K562 (cell line): ENCODE measurements around the gene PPM1G. TPM values are rescaled to one million over a fixed set of nuclear protein-coding genes. Genes with fewer than 3 reads are reported as not detected.
A peak's percentile ranks its signal among the peaks of the same experiment; 100 is the strongest.

Source experiments
- ARID2 ChIP-seq: fragments of 450-650 bp; IDR thresholded peaks from 2 replicates; pipeline ENCODE4 v1.6.1; 2017; ENCODE audit warnings: antibody characterized with exemption, mild to moderate bottlenecking
- ARID3A ChIP-seq: IDR thresholded peaks from 2 replicates; pipeline ENCODE4 v1.6.1; 2012; ENCODE audit warnings: low read depth, low read length, improper control_type of control experiment, borderline replicate concordance
- BMI1 ChIP-seq: fragments of 150-350 bp; IDR thresholded peaks from 2 replicates; pipeline ENCODE4 v1.6.1; 2014; ENCODE audit warnings: low read length
- CCNT2 ChIP-seq: IDR thresholded peaks from 2 replicates; pipeline ENCODE4 v1.6.1; 2011; ENCODE audit warnings: borderline replicate concordance, low read depth, mild to moderate bottlenecking, moderate library complexity, mixed read lengths, low read length; ENCODE audit not compliant: insufficient read length; ENCODE audit errors: extremely low read depth
- CEBPG ChIP-seq, 3 experiments: fragments of 200-800 bp in 1 of 3; sonication (Bioruptor generic) in 1 of 3; sonication (generic) in 1 of 3; formaldehyde crosslinking in 1 of 3; IDR thresholded peaks in 2 of 3; conservative IDR thresholded peaks in 1 of 3; 2 replicates each; pipeline versions ENCODE4 v1.6.1 to v1.8.0; 2016 to 2022; ENCODE audit warnings: missing compliant biosample characterization in 2 of 3, missing genetic modification characterization in 2 of 3, mild to moderate bottlenecking in 1 of 3, missing genetic modification reagents in 1 of 3
- CXXC5 ChIP-seq: fragments of 250-450 bp; sonication (Bioruptor Pico); IDR thresholded peaks from 2 replicates; pipeline ENCODE4 v1.8.0; 2022; ENCODE audit warnings: inconsistent platforms, mild to moderate bottlenecking, moderate library complexity
- DNMT1 ChIP-seq: fragments of 450-650 bp; IDR thresholded peaks from 2 replicates; pipeline ENCODE4 v1.6.1; 2016; ENCODE audit warnings: antibody characterized with exemption, mild to moderate bottlenecking
- FOXM1 ChIP-seq, 2 experiments: fragments of 450-650 bp in 1 of 2; sonication (generic) in 1 of 2; formaldehyde crosslinking in 1 of 2; IDR thresholded peaks; 2 replicates each; pipeline versions ENCODE4 v1.6.1 to v1.9.0; 2017 to 2022; ENCODE audit warnings: low read depth in 2 of 2, mild to moderate bottlenecking in 2 of 2, missing genetic modification reagents in 1 of 2, moderate library complexity in 1 of 2
- GTF2A2 ChIP-seq: IDR thresholded peaks from 2 replicates; pipeline ENCODE4 v1.6.1; 2016; ENCODE audit warnings: mild to moderate bottlenecking, missing genetic modification characterization, missing compliant biosample characterization
- HDGF ChIP-seq: fragments of 450-650 bp; IDR thresholded peaks from 2 replicates; pipeline ENCODE4 v1.6.1; 2016
- LEF1 ChIP-seq: fragments of 450-650 bp; IDR thresholded peaks from 2 replicates; pipeline ENCODE4 v1.6.1; 2016; ENCODE audit warnings: mild to moderate bottlenecking
- MAFF ChIP-seq: IDR thresholded peaks from 2 replicates; pipeline ENCODE4 v1.6.1; 2012; ENCODE audit warnings: low read length, improper control_type of control experiment
- MYC ChIP-seq, 2 experiments: fragments of 250-450 bp in 1 of 2; sonication (Bioruptor Pico) in 1 of 2; IDR thresholded peaks; 2 replicates each; pipeline versions ENCODE4 v1.5.1 to v1.6.1; 2012 to 2021; ENCODE audit warnings: low read depth in 2 of 2, borderline replicate concordance in 1 of 2, improper control_type of control experiment in 1 of 2, low read length in 1 of 2, mild to moderate bottlenecking in 1 of 2, moderate library complexity in 1 of 2
- OTX1 ChIP-seq: fragments of 450-650 bp; formaldehyde crosslinking; IDR thresholded peaks from 2 replicates; pipeline ENCODE4 v1.4.0; 2022; ENCODE audit warnings: mild to moderate bottlenecking
- PHF20 ChIP-seq: fragments of 450-650 bp; IDR thresholded peaks from 2 replicates; pipeline ENCODE4 v1.6.1; 2018; ENCODE audit not compliant: partially characterized antibody
- RBBP5 ChIP-seq: fragments of 200-600 bp; sonication (generic); IDR thresholded peaks from 2 replicates; pipeline ENCODE4 v1.6.1; 2012; ENCODE audit warnings: borderline replicate concordance, mild to moderate bottlenecking, low read length, control low read depth, inconsistent platforms; ENCODE audit not compliant: insufficient read depth, poor library complexity, severe bottlenecking
- RBM15 ChIP-seq: fragments of 200-400 bp; formaldehyde crosslinking; IDR thresholded peaks from 2 replicates; pipeline ENCODE4 v1.6.1; 2018; ENCODE audit warnings: mild to moderate bottlenecking, low read length, moderate library complexity; ENCODE audit not compliant: insufficient read depth
- SNRNP70 ChIP-seq: fragments of 200-400 bp; formaldehyde crosslinking; optimal IDR thresholded peaks from 2 replicates; pipeline ENCODE3; 2017; ENCODE audit warnings: low read depth, low read length
- SREBF2 ChIP-seq: sonication (generic); formaldehyde crosslinking; IDR thresholded peaks from 2 replicates; pipeline ENCODE4 v1.4.0; 2020; ENCODE audit warnings: mild to moderate bottlenecking, missing genetic modification reagents
- SRSF7 ChIP-seq: fragments of 200-400 bp; formaldehyde crosslinking; optimal IDR thresholded peaks from 2 replicates; pipeline ENCODE3; 2017; ENCODE audit warnings: mild to moderate bottlenecking, low read depth, low read length
- U2AF2 ChIP-seq: fragments of 200-400 bp; formaldehyde crosslinking; optimal IDR thresholded peaks from 2 replicates; pipeline ENCODE3; 2017; ENCODE audit warnings: low read depth, mild to moderate bottlenecking, low read length
- ZNF24 ChIP-seq: fragments of 450-650 bp; IDR thresholded peaks from 2 replicates; pipeline ENCODE4 v1.6.1; 2016
- ZNF277 ChIP-seq: fragments of 250-450 bp; sonication (Bioruptor Pico); IDR thresholded peaks from 2 replicates; pipeline ENCODE4 v1.8.0; 2022; ENCODE audit warnings: inconsistent platforms, mild to moderate bottlenecking, moderate library complexity, borderline replicate concordance
- ZNF436 ChIP-seq: fragments of 250-450, 450-650 bp; sonication (Bioruptor Pico); formaldehyde crosslinking; IDR thresholded peaks from 2 replicates; pipeline ENCODE4 v1.7.0; 2020; ENCODE audit warnings: mild to moderate bottlenecking
- polyA plus RNA-seq, 8 experiments: library from polyadenylated mRNA; depleted of rRNA in 4 of 8; stranded (reverse) in 5 of 8; unstranded in 3 of 8; fragments of >200 nt; fragmentation: Nextera tagmentation in 2 of 8; fragmentation: Illumina TruSeq in 1 of 8; extraction: Ambion mirVana in 2 of 8; extraction: Trizol in 1 of 8; gene quantifications; 2 replicates each; pipeline versions ENCODE4 v1.2.1 to v1.2.3, GENCODE V29; 2011 to 2014; ENCODE audit warnings: inconsistent platforms in 1 of 8, missing spikeins in 1 of 8
- total RNA-seq, 7 experiments: library from RNA; depleted of rRNA in 6 of 7; stranded (reverse); fragments of >200 nt in 6 of 7; fragmentation: Illumina TruSeq in 2 of 7; extraction: Trizol in 2 of 7; gene quantifications; 2 replicates each; pipeline versions ENCODE4 v1.2.1 to v1.2.3, GENCODE V29; 2011 to 2021; ENCODE audit warnings: low replicate concordance in 1 of 7
- TF ChIP-seq, protein P1 (sequence below), 2 experiments: fragments of 450-650 bp; conservative IDR thresholded peaks; 2 replicates each; pipeline ENCODE4 v1.6.1; 2017; ENCODE audit warnings: mild to moderate bottlenecking in 2 of 2, moderate library complexity in 2 of 2

The PPM1G gene
- total and polyA plus RNA-seq, 9 of the 15 experiments (the other 6 are each of a cell fraction or from before 2014, with no cell fraction given), result 61.7 to 230 (median 153) TPM

GRCh38 chr2:27428978-27429541, 19.7 kb upstream of the PPM1G start (continued):
- TF ChIP-seq ZNF277 (no peak), BMI1 (no peak), SRSF7 (no peak), CEBPG (CRISPR knock-in tag; IDR thresholded peaks at IDR 0.05) (no peak), CEBPG (tag; conservative IDR thresholded peaks at IDR 0.05 in 1 of 2, IDR thresholded peaks at IDR 0.05 in 1 of 2) (no peak), U2AF2 (no peak), ZNF436 (CRISPR knock-in tag) (no peak), MAFF (no peak), SNRNP70 (no peak), CCNT2 (no peak), DNMT1 (no peak), HDGF (no peak), ZNF24 (no peak), SREBF2 (CRISPR knock-in tag) (no peak), LEF1 (no peak), ARID2 (no peak), PHF20 (no peak), ARID3A (no peak), GTF2A2 (tag) (no peak), MYC (IDR thresholded peaks at IDR 0.05; ENCODE audit: low read depth, low read length) (peak; percentile 21; the same call in 1 of the 2 replicates), MYC (CRISPR knock-in tag; IDR thresholded peaks at IDR 0.05; ENCODE audit: borderline replicate concordance, low read depth) (no peak), RBBP5 (no peak), RBM15 (no peak), OTX1 (CRISPR knock-in tag) (no peak), FOXM1 (IDR thresholded peaks at IDR 0.05; ENCODE audit: low read depth) (no peak), FOXM1 (CRISPR knock-in tag; IDR thresholded peaks at IDR 0.05; ENCODE audit: low read depth) (no peak), CXXC5 (CRISPR knock-in tag) (no peak; the same call in none of the 2 replicates)
- TF ChIP-seq, protein P1, sequence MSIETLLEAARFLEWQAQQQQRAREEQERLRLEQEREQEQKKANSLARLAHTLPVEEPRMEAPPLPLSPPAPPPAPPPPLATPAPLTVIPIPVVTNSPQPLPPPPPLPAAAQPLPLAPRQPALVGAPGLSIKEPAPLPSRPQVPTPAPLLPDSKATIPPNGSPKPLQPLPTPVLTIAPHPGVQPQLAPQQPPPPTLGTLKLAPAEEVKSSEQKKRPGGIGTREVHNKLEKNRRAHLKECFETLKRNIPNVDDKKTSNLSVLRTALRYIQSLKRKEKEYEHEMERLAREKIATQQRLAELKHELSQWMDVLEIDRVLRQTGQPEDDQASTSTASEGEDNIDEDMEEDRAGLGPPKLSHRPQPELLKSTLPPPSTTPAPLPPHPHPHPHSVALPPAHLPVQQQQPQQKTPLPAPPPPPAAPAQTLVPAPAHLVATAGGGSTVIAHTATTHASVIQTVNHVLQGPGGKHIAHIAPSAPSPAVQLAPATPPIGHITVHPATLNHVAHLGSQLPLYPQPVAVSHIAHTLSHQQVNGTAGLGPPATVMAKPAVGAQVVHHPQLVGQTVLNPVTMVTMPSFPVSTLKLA (conservative IDR thresholded peaks at IDR 0.05), result peak; percentile 55; a peak in 3 of 4 replicates
